Measurements from ENCODE around the gene IRF9. TPM values are rescaled to one million over a fixed set of nuclear protein-coding genes. Genes with fewer than 3 reads are reported as not detected.

Gene IRF9
- total and polyA plus RNA-seq, 2 of the 13 experiments (the other 11 are each of a cell fraction or from before 2014, with no cell fraction given), result 14.9 to 49.7 TPM

- in situ Hi-C loops (cut with HindIII; ENCODE audit: extremely low pct_ligation_motif_present, low pct_unique_long_range_greater_than_20kb) (loop anchor here (25.0 kb wide), 1 partner anchor 815 kb away; the partner anchor contains the start of genes BCL2L2, PABPN1 and PPP1R3E), intact Hi-C loops (cut with micrococcal nuclease; ENCODE audit: unreplicated experiment) (no loop called here)
- Histone ChIP-seq H4K20me1 (ENCODE audit: insufficient read depth, low read length) (no peaks in the 10 kb centered on the region), H3K36me3 (replicated peaks in 1 of 2; ENCODE audit: control insufficient read depth in 1 of 2, insufficient read depth in 2 of 2, low read length in 2 of 2) (peaks cover 15 to 16% of the 10 kb centered on the region in 2 experiments), H3K27ac (ENCODE audit: extremely low read length, insufficient read depth, low read length) (no peak overlapping the region), H3K9me3 (ENCODE audit: low read length) (no peaks in the 10 kb centered on the region), H3K4me1 (ENCODE audit: insufficient read depth, low read length) (peaks cover 37% of the 10 kb centered on the region), H2AFZ (ENCODE audit: low read length) (no peak overlapping the region), H3K79me2 (ENCODE audit: insufficient read depth, low read length) (no peaks in the 10 kb centered on the region), H3K4me3 (replicated peaks in 1 of 3; ENCODE audit: insufficient read depth in 1 of 3, low read depth in 2 of 3, low read length in 3 of 3) (no peak overlapping the region), H3K9ac (ENCODE audit: insufficient read depth, low read depth, low read length) (no peak overlapping the region), H3K4me2 (ENCODE audit: low read depth, low read length) (no peak overlapping the region), H3K27me3 (ENCODE audit: control insufficient read depth in 1 of 2, insufficient read depth in 2 of 2, low read length in 2 of 2) (no peaks in the 10 kb centered on the region)
- no peak for DNase-seq (ENCODE audit: low spot score)
- no TSS peak for BruUV-seq (replicated peaks)
- WGBS (ENCODE audit: low lambda C conversion rate), result 95% methylated on average over 2 of the region's 2 CpGs
- ChIA-PET POLR2A (interaction anchor here (2.4 to 22.7 kb wide), 5 partner anchors 6 to 34 kb away, joined by 14 to 977 read pairs (median 33); partner anchors contain the start of genes DCAF11, EMC9, FITM1 and IRF9), CTCF (ENCODE audit: low intra/inter-chr PET ratio, low total read pairs) (no interaction called here)
- FAIRE-seq, result no peak
- no peak for ATAC-seq
- TF ChIP-seq ZNF12 (CRISPR knock-in tag; IDR thresholded peaks at IDR 0.05), result no peak
- TF ChIP-seq MEF2D (CRISPR knock-in tag; IDR thresholded peaks at IDR 0.05), result 0 out of 2 replicates have a peak, but pooled peaks have one; percentile 26
- no peak for TF ChIP-seq TFE3 (CRISPR knock-in tag; IDR thresholded peaks at IDR 0.05)
- no peak for TF ChIP-seq ZBTB42 (CRISPR knock-in tag; IDR thresholded peaks at IDR 0.05)
- TF ChIP-seq ZNF512B (CRISPR knock-in tag; IDR thresholded peaks at IDR 0.05; ENCODE audit: borderline replicate concordance), result peak; percentile 68; the same call in 1 of the 2 replicates
- TF ChIP-seq LBX2 (CRISPR knock-in tag; IDR thresholded peaks at IDR 0.05; ENCODE audit: borderline replicate concordance), result peak; percentile 9; the same call in 1 of the 2 replicates
- 0 out of 2 replicates have a peak, but pooled peaks have one; percentile 21 for TF ChIP-seq BRF2 (CRISPR knock-in tag; IDR thresholded peaks at IDR 0.05)
- no peak for TF ChIP-seq ZNF724P (CRISPR knock-in tag; IDR thresholded peaks at IDR 0.05; ENCODE audit: borderline replicate concordance)
- no peak for TF ChIP-seq ELF4 (CRISPR knock-in tag; IDR thresholded peaks at IDR 0.05; ENCODE audit: borderline replicate concordance)
- peak; percentile 32; the same call in 1 of the 2 replicates for TF ChIP-seq ZNF770 (CRISPR knock-in tag; IDR thresholded peaks at IDR 0.05)
- TF ChIP-seq BORCS8-MEF2B (CRISPR knock-in tag; IDR thresholded peaks at IDR 0.05), result 0 out of 2 replicates have a peak, but pooled peaks have one; percentile 32
- no peak for TF ChIP-seq ZNF292 (CRISPR knock-in tag; IDR thresholded peaks at IDR 0.05; ENCODE audit: borderline replicate concordance, low read depth)
- TF ChIP-seq ZNF839 (CRISPR knock-in tag; IDR thresholded peaks at IDR 0.05; ENCODE audit: borderline replicate concordance), result no peak
- 0 out of 2 replicates have a peak, but pooled peaks have one; percentile 23 for TF ChIP-seq ARID2 (CRISPR knock-in tag; IDR thresholded peaks at IDR 0.05; ENCODE audit: borderline replicate concordance)
- TF ChIP-seq SALL2 (CRISPR knock-in tag; IDR thresholded peaks at IDR 0.05), result no peak
- 0 out of 2 replicates have a peak, but pooled peaks have one; percentile 9 for TF ChIP-seq TOPORS (CRISPR knock-in tag; IDR thresholded peaks at IDR 0.05)
These were observed 33.4 kb upstream of the IRF9 start for GRCh38 chr14:24127673-24128072.

Data from HepG2 (cell line).